HuH-7 (cell line): Measurements from ENCODE around the gene JAKMIP3.
A peak's percentile ranks its signal among the peaks of the same experiment; 100 is the strongest.

Experiments
- DNase-seq: peaks from one replicate; pipeline ENCODE4 v3.0.0; 2011; ENCODE audit warnings: low spot score

JAKMIP3 gene

GRCh38 chr10:132043861-132044695 is 21.7 kb upstream of the JAKMIP3 start:
- DNase-seq, result no peak

GRCh38 chr10:132044803-132045202 is 20.9 kb upstream of the JAKMIP3 start:
- no peak for DNase-seq

- no peak for DNase-seq
Observed at GRCh38 chr10:132045324-132045723, 20.4 kb upstream of the JAKMIP3 start.

GRCh38 chr10:132047575-132048293 is 18.0 kb upstream of the JAKMIP3 start:
- no peak for DNase-seq

- DNase-seq, result no peak
Observed at GRCh38 chr10:132048294-132048667, 17.5 kb upstream of the JAKMIP3 start.

GRCh38 chr10:132050191-132050590 is 15.6 kb upstream of the JAKMIP3 start:
- no peak for DNase-seq

GRCh38 chr10:132052124-132052523 is 13.6 kb upstream of the JAKMIP3 start:
- no peak for DNase-seq

DNA sequence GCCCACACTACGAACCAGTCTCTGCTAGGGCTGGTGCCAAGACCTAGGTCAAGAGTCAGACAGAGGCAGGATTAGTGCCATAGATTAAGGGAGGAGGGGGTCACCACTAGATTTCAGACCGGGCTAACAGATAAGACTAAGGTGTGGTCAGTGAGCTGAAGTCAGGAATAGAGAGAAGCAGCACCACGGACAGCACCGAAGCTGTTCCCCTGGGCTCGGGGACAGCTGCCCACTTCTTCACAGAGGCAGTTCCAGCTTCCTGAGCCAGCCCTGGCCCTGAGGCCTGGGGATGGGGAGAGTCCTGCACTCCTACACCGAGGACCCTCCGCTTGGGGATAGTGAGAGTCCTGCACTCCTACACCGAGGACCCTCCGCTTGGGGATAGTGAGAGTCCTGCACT is 11.2 kb upstream of the JAKMIP3 start:
- peak; percentile 61 for DNase-seq

DNA sequence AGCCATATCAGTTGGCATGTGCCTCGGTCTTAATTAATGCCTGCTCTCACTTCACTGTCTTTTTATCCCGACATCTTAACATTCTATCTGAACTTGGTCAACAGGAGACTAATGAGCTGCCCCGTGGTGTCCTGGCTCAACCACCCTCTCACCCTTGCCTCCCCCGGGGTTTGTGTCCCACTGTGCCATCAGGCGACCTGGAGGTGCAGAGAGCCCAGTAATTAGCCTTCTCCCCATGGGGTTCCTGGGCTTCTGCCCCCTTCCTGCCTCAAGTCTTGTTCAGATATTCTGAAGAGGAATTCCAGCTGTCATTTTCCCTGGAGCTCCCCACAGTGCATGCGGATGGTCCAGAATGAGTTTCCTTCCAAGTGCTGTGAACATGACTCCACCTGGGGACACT is 10.1 kb upstream of the JAKMIP3 start:
- no peak for DNase-seq

GRCh38 chr10:132056663-132057062 is 9.1 kb upstream of the JAKMIP3 start:
- DNase-seq, result no peak

DNA sequence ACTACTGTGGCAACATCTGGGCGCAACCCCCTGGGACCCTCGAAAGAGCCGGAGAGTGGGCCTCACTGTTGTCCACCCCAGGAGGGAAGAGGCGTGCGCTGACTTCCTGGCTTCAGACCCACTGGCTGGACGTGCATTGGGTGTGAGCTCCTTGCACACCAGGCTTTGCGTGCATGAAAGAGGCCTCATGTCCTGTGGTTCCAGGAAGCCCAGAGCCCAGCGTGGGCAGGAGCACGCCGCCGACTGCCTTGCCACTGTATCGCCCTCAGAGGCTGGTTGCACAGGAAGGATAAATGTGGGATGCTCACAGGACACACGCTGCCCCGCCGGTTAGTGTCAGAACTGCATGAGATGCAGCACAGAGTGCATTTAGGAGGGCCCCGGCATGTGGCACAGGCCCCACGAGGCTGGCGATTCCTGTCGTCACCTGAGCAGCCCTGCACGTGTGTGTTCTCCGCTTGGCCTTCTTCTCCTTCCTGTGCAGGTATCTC is 8.5 kb upstream of the JAKMIP3 start:
- DNase-seq, result no peak

GRCh38 chr10:132058111-132058745 is 7.5 kb upstream of the JAKMIP3 start:
- DNase-seq, result no peak

DNA sequence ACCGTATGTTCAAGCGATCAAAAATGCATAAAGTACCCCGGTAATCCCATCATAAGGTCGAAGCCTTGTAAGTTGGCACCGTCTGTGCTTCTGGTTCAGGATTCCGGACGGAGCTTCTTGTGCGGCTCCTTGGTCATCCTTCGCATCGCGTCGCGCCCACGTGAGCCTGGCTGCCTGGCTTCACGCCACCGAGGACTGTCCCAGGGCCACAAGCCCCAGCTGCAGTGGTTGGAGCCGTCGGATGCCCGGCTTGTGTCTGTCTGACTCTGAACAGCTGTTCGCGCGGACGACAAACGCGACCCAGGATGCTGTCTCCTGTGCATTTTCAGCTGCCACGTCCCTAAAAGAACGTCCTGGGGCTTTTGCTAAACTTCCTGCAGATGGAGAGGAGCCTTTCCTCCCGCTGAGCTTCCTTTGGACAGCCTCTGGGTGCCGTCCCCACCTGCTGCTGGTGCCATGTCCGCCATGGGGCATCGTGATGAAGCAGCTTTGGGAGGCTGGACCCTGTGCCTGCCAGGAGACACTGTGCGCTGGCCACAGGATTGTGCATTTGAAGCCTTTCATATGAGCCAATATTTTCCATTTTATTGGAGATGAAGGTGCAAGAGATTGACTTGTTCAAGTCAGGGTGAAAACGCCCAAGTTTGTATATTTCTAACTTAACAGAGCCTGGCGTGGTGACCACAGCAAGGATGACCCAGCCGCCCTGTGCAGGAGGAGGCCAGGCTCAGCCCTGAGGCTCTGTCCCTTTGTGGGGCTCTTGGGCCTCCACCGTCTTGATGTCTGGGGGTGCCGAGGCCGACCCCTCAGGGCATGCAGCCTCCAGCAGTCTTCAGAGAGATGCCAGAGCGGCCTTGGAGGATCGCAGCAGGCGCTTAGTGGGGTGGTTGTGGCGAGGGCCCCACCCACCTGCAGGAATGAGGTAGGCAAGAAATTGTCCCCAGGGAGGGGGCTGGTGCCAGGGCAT is 6.7 kb upstream of the JAKMIP3 start:
- no peak for DNase-seq

DNA sequence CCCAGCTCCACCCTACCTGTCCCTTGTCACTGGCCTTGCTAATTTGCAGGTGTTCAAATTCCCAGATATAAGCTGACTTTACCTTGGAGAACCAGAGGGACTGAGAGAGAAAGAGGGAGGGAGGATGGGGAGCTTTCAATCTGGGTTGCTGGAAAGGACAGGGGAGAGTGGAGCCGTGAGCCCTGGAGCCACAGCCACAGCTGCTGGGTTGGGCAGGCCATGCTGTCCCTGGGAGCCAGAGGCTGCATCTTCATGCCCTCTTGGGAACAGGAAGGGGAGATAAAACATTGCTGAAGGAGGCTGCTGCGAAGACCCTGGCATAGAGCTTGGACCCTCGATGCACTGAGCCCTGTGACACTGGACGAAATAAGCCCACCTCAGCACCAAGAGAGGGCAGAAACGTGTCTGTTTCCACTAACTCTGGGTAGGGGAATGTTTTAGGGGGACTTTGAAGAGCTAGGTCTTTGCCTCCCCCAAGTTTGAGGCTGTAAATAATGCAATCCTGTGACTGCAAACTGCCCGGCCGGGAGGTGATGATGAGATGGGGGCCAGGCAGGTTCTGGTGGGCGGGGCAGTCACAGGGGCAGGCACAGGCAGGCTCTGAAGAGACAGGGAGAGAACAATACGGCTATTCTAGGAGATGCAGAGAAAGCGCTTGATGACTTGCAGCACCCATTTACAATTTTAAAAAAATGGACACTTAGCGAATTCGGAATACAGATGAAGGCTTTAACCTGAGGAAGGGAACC is 5.8 kb upstream of the JAKMIP3 start:
- DNase-seq, result no peak

- no peak for DNase-seq
Observed at GRCh38 chr10:132061030-132061429, 4.7 kb upstream of the JAKMIP3 start.

DNA sequence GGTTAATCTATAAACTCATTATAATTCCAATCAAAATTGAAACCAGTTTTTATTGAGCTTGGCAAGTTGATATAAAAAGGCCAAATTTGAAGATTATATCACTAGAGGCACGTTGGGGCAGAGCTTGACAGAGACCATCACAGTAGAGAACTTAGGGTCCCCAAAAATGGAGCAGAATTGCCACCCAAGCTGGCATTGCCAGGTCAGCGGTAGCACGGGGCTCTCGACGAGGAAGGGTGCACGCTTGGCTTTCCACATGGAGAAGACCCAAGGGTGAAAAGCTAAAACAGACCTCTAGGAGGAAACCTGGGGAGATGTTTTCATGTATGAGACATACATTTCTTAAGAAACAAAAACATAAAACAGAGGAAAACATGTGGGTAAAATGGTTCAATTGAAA is 4.3 kb upstream of the JAKMIP3 start:
- DNase-seq, result no peak

GRCh38 chr10:132062116-132062515 is 3.6 kb upstream of the JAKMIP3 start:
- DNase-seq, result no peak

- no peak for DNase-seq
Observed at GRCh38 chr10:132062641-132063390, 2.9 kb upstream of the JAKMIP3 start.

DNA sequence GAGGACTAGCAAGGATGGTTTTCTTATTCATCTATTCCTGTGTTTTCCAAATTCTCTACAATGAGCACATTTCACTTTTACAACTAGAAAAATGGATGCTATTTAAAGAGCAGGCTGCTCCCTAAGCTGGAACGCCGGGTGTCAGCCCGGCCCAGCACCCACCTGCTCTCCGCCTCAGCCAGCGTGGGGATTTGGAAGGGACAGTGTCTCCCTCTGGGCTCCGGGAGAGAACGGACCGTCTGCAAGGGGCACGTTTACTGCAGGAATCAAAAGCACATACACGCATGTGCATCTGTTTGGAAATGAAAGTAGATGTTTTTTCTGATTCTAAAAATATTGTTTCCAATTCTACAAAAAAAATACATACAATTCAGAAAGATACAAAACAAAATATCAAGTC is 2.3 kb upstream of the JAKMIP3 start:
- no peak for DNase-seq

GRCh38 chr10:132064082-132064755 is 1.5 kb upstream of the JAKMIP3 start:
- DNase-seq, result no peak
